IMR-90 (cell line): Measurements from ENCODE around the gene GLT1D1. TPM values are rescaled to one million over a fixed set of nuclear protein-coding genes. Genes with fewer than 3 reads are reported as not detected.

Experiments
- ATAC-seq: fragments of 200-7000 bp; cut with Tn5 transposase; 2 replicates; pipeline ENCODE4 v1.9.1; 2020; ENCODE audit warnings: low read depth, mild to moderate bottlenecking, moderate library complexity
- BruUV-seq: library from RNA; stranded (reverse); fragments of 400-500 nt; replicated peaks from 2 replicates; lab custom pipeline; 2021; lab: Mats Ljungman, UMichigan
- CTCF ChIA-PET: fragments of 300-600 bp; formaldehyde crosslinking; extraction: SDS; loops from one replicate; lab custom pipeline; 2021; ENCODE audit warnings: antibody characterized with exemption; lab: Yijun Ruan, JAX
- POLR2A ChIA-PET: fragments of 300-600 bp; sonication (Branson Sonifier 250); formaldehyde crosslinking; loops from one replicate; lab custom pipeline; 2022; ENCODE audit warnings: antibody characterized with exemption; ENCODE audit not compliant: unreplicated experiment; lab: Charles Lee
- DNase-seq: peaks from one replicate; pipeline ENCODE4 v3.0.0; 2013
- H2AFZ ChIP-seq: replicated peaks from 2 replicates; pipeline ENCODE3; 2013; ENCODE audit warnings: low read length, mild to moderate bottlenecking; ENCODE audit not compliant: poor library complexity
- H2AK5ac ChIP-seq: 2 replicates; pipeline ENCODE4 v1.6.1; 2013; ENCODE audit warnings: low read depth, low read length, inconsistent platforms
- H2AK9ac ChIP-seq: replicated peaks from 2 replicates; pipeline ENCODE3; 2013; ENCODE audit warnings: mild to moderate bottlenecking, low read depth, low read length, moderate library complexity; ENCODE audit not compliant: poor library complexity
- H2BK120ac ChIP-seq: 2 replicates; pipeline ENCODE4 v1.6.1; 2013; ENCODE audit warnings: low read depth, low read length, inconsistent platforms
- H2BK15ac ChIP-seq: 3 replicates; pipeline ENCODE4 v1.6.1; 2013; ENCODE audit warnings: low read depth, low read length, inconsistent platforms
- H2BK20ac ChIP-seq: 2 replicates; pipeline ENCODE4 v1.6.1; 2013; ENCODE audit warnings: low read depth, mild to moderate bottlenecking, inconsistent platforms, low read length, moderate library complexity
- H2BK5ac ChIP-seq: 2 replicates; pipeline ENCODE4 v1.6.1; 2013; ENCODE audit warnings: mild to moderate bottlenecking, low read depth, low read length, inconsistent platforms; ENCODE audit not compliant: poor library complexity, severe bottlenecking
- H3K14ac ChIP-seq: replicated peaks from 2 replicates; pipeline ENCODE4 v1.6.1; 2013; ENCODE audit warnings: low read depth, low read length, inconsistent platforms
- H3K18ac ChIP-seq: 2 replicates; pipeline ENCODE4 v1.6.1; 2013; ENCODE audit warnings: low read depth, low read length, control low read depth
- H3K23ac ChIP-seq: 2 replicates; pipeline ENCODE4 v1.6.1; 2013; ENCODE audit warnings: low read depth, low read length, inconsistent platforms
- H3K27ac ChIP-seq: 2 replicates; pipeline ENCODE4 v1.5.1; 2013; ENCODE audit warnings: mild to moderate bottlenecking, control low read depth, low read length; ENCODE audit not compliant: insufficient read depth
- H3K27me3 ChIP-seq: 2 replicates; pipeline ENCODE4 v1.6.1; 2013; ENCODE audit warnings: low read length; ENCODE audit not compliant: control insufficient read depth, insufficient read depth
- H3K36me3 ChIP-seq: 2 replicates; pipeline ENCODE4 v1.6.1; 2013; ENCODE audit warnings: low read length, mixed read lengths; ENCODE audit not compliant: control insufficient read depth, insufficient read depth
- H3K4ac ChIP-seq: 2 replicates; pipeline ENCODE4 v1.6.1; 2013; ENCODE audit warnings: low read depth, low read length, inconsistent platforms
- H3K4me1 ChIP-seq: 2 replicates; pipeline ENCODE4 v1.6.1; 2013; ENCODE audit warnings: low read length, mixed read lengths; ENCODE audit not compliant: control insufficient read depth, insufficient read depth
- H3K4me2 ChIP-seq: 2 replicates; pipeline ENCODE4 v1.6.1; 2013; ENCODE audit warnings: low read depth, mild to moderate bottlenecking, control low read depth, low read length, moderate library complexity
- H3K4me3 ChIP-seq: 2 replicates; pipeline ENCODE4 v1.5.1; 2013; ENCODE audit warnings: low read depth, mild to moderate bottlenecking, control low read depth, low read length, moderate library complexity; ENCODE audit not compliant: insufficient read depth
- H3K56ac ChIP-seq: 2 replicates; pipeline ENCODE4 v1.6.1; 2013; ENCODE audit warnings: low read length, inconsistent platforms; ENCODE audit not compliant: insufficient read depth; ENCODE audit errors: extremely low read depth
- H3K79me1 ChIP-seq, 2 experiments: 2 replicates each; pipeline ENCODE4 v1.6.1; 2013; ENCODE audit warnings: low read length in 2 of 2, inconsistent platforms in 1 of 2, low read depth in 1 of 2
- H3K9ac ChIP-seq: 2 replicates; pipeline ENCODE4 v1.6.1; 2013; ENCODE audit warnings: low read depth, low read length, control low read depth
- H3K9me1 ChIP-seq: 2 replicates; pipeline ENCODE4 v1.6.1; 2013; ENCODE audit warnings: low read length, inconsistent platforms; ENCODE audit not compliant: insufficient read depth
- H3K9me3 ChIP-seq: 2 replicates; pipeline ENCODE4 v1.6.1; 2013; ENCODE audit warnings: low read length; ENCODE audit not compliant: control insufficient read depth, insufficient read depth
- H4K20me1 ChIP-seq: 2 replicates; pipeline ENCODE4 v1.6.1; 2013; ENCODE audit warnings: low read length, inconsistent platforms; ENCODE audit not compliant: insufficient read depth
- H4K5ac ChIP-seq: 2 replicates; pipeline ENCODE4 v1.6.1; 2013; ENCODE audit warnings: mild to moderate bottlenecking, low read depth, low read length, control low read depth
- H4K8ac ChIP-seq, 2 experiments: 2 replicates each; pipeline ENCODE4 v1.6.1; 2013; ENCODE audit warnings: low read depth in 2 of 2, low read length in 2 of 2, control low read depth in 1 of 2, inconsistent platforms in 1 of 2
- H4K91ac ChIP-seq: 2 replicates; pipeline ENCODE4 v1.6.1; 2013; ENCODE audit warnings: low read depth, low read length, inconsistent platforms; ENCODE audit not compliant: insufficient read depth
- BHLHE40 ChIP-seq: fragments of 150-350 bp; IDR thresholded peaks from 2 replicates; pipeline ENCODE4 v1.6.1; 2016; ENCODE audit warnings: mild to moderate bottlenecking, low read depth, low read length
- CEBPB ChIP-seq: IDR thresholded peaks from 2 replicates; pipeline ENCODE4 v1.6.1; 2012; ENCODE audit warnings: low read depth, low read length, improper control_type of control experiment
- CHD1 ChIP-seq: IDR thresholded peaks from 2 replicates; pipeline ENCODE4 v1.6.1; 2012; ENCODE audit warnings: low read depth, low read length, improper control_type of control experiment
- FOS ChIP-seq: fragments of 150-350 bp; IDR thresholded peaks from 2 replicates; pipeline ENCODE4 v1.6.1; 2016; ENCODE audit warnings: low read depth, low read length
- MAFK ChIP-seq: IDR thresholded peaks from 2 replicates; pipeline ENCODE4 v1.6.1; 2012; ENCODE audit warnings: low read depth, low read length, improper control_type of control experiment
- MAZ ChIP-seq: IDR thresholded peaks from 2 replicates; pipeline ENCODE4 v1.6.1; 2012; ENCODE audit warnings: low read depth, mild to moderate bottlenecking, low read length, improper control_type of control experiment, moderate library complexity, borderline replicate concordance
- MXI1 ChIP-seq: IDR thresholded peaks from 2 replicates; pipeline ENCODE4 v1.6.1; 2012; ENCODE audit warnings: low read depth, mild to moderate bottlenecking, low read length, moderate library complexity, borderline replicate concordance
- NFE2L2 ChIP-seq: fragments of 150-350 bp; IDR thresholded peaks from 2 replicates; pipeline ENCODE4 v1.6.1; 2016; ENCODE audit warnings: low read depth, mild to moderate bottlenecking, low read length
- POLR2A ChIP-seq: IDR thresholded peaks from 2 replicates; pipeline ENCODE4 v1.6.1; 2012; ENCODE audit warnings: mild to moderate bottlenecking, low read depth, low read length
- RAD21 ChIP-seq: IDR thresholded peaks from 2 replicates; pipeline ENCODE4 v1.6.1; 2012; ENCODE audit warnings: low read length, improper control_type of control experiment
- RCOR1 ChIP-seq: IDR thresholded peaks from 2 replicates; pipeline ENCODE4 v1.6.1; 2012; ENCODE audit warnings: mild to moderate bottlenecking, low read length, improper control_type of control experiment; ENCODE audit not compliant: insufficient replicate concordance
- RFX5 ChIP-seq: IDR thresholded peaks from 2 replicates; pipeline ENCODE4 v1.8.0; 2012; ENCODE audit warnings: low read depth, mild to moderate bottlenecking, low read length, moderate library complexity
- SMC3 ChIP-seq: fragments of 150-350 bp; IDR thresholded peaks from 2 replicates; pipeline ENCODE4 v1.6.1; 2016; ENCODE audit warnings: low read depth, mild to moderate bottlenecking, antibody characterized with exemption, low read length, moderate library complexity
- WGBS, 2 experiments: methylation state at CpG; one replicate each; pipeline versions ENCODE4 v1.1.5 to v1.1.7; 2013; ENCODE audit warnings: missing lambda C conversion rate in 2 of 2; ENCODE audit not compliant: insufficient read length in 1 of 2; ENCODE audit errors: extremely low coverage in 2 of 2; 5-methylcytosine and 5-hydroxymethylcytosine counted together
- dilution Hi-C: fragments of 300-500 bp; cut with HindIII; formaldehyde crosslinking; loops from one replicate; pipeline ENCODE4 v1.14.3; 2018; ENCODE audit warnings: low sequenced_read_pairs; ENCODE audit not compliant: unreplicated experiment
- in situ Hi-C: fragments of 300-500 bp; cut with MboI; formaldehyde crosslinking; loops from 3 replicates; pipeline ENCODE4 v1.14.3; 2019; ENCODE audit warnings: low sequenced_read_pairs, inconsistent platforms, mixed read lengths
- intact Hi-C: fragments of 100-400 bp; cut with micrococcal nuclease; formaldehyde crosslinking; loops from 2 replicates; pipeline ENCODE4 v1.10.0; 2022
- polyA plus RNA-seq, 3 experiments: library from polyadenylated mRNA; depleted of rRNA; stranded (reverse); fragments of >200 nt; gene quantifications; 2 replicates each; pipeline ENCODE4 v1.2.3, GENCODE V29; 2012; ENCODE audit warnings: low replicate concordance in 1 of 3
- total RNA-seq: library from RNA; depleted of rRNA; stranded (reverse); fragments of >200 nt; gene quantifications from 2 replicates; pipeline ENCODE4 v1.2.3, GENCODE V29; 2012
- TF ChIP-seq, protein P1 (sequence below): conservative IDR thresholded peaks from 2 replicates; pipeline ENCODE4 v1.5.1; 2012; ENCODE audit warnings: mild to moderate bottlenecking, low read depth, low read length, improper control_type of control experiment
- TF ChIP-seq, protein P2 (sequence below): fragments of 150-350 bp; IDR thresholded peaks from 2 replicates; pipeline ENCODE4 v1.6.1; 2016; ENCODE audit warnings: low read depth, mild to moderate bottlenecking, low read length, moderate library complexity, borderline replicate concordance
- TF ChIP-seq, protein P3 (sequence below): fragments of 150-350 bp; IDR thresholded peaks from 2 replicates; pipeline ENCODE4 v1.6.1; 2017; ENCODE audit warnings: mild to moderate bottlenecking, antibody characterized with exemption, low read length, low read depth

The GLT1D1 gene
- total and polyA plus RNA-seq, 2 of the 4 experiments (the other 2 are of a cell fraction) = not detected

DNA sequence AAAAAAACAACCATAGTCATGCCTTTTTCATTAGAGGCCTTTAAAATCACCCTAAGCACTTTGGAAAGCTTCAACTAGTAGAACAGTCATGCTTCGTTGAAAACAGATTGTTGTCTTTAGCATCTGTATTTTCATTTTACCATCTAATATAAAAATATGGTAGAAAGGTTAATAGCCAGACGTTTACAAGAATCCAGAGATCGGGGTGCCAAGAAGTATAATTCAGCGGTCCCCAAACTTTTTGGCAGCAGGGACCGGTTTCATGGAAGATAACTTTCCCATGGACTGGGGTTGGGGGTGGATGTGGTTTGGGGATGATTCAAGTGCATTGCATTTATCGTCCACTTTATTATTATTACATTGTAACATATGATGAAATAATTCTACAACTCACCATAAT is 138.4 kb downstream of the GLT1D1 start:
- Histone ChIP-seq H2AFZ (no peak overlapping the region), H3K9ac (no peak overlapping the region), H2BK120ac (no peak overlapping the region), H2BK5ac (no peak overlapping the region), H3K79me1 (no peaks in the 10 kb centered on the region), H2BK15ac (no peak overlapping the region), H3K18ac (no peak overlapping the region), H3K4me3 (no peak overlapping the region), H4K8ac (no peak overlapping the region), H4K91ac (no peak overlapping the region), H3K27me3 (no peaks in the 10 kb centered on the region), H4K20me1 (no peaks in the 10 kb centered on the region), H3K23ac (no peak overlapping the region), H3K36me3 (no peaks in the 10 kb centered on the region), H3K27ac (no peak overlapping the region), H3K4me2 (no peak overlapping the region), H3K4me1 (no peaks in the 10 kb centered on the region), H3K4ac (no peak overlapping the region), H2BK20ac (no peak overlapping the region), H2AK5ac (no peak overlapping the region), H3K9me3 (peaks cover 19% of the 10 kb centered on the region), H4K5ac (no peak overlapping the region), H3K14ac (no peak overlapping the region), H3K9me1 (no peaks in the 10 kb centered on the region), H2AK9ac (no peak overlapping the region), H3K56ac (no peak overlapping the region)
- no peak for DNase-seq
- in situ Hi-C loops (no loop called here), dilution Hi-C loops (no loop called here), intact Hi-C loops (no loop called here)
- CTCF ChIA-PET = no interaction called here
- ATAC-seq = no peak
- WGBS, 2 experiments = no CpG with 5 or more reads among the region's 6 CpGs
- POLR2A ChIA-PET = no interaction called here
- TF ChIP-seq RCOR1 (no peak), NFE2L2 (no peak), RAD21 (no peak), MXI1 (no peak), POLR2A (no peak), CHD1 (no peak), BHLHE40 (no peak), SMC3 (no peak), RFX5 (no peak), MAFK (no peak), CEBPB (no peak), MAZ (no peak), FOS (no peak)
- TF ChIP-seq, protein P1, sequence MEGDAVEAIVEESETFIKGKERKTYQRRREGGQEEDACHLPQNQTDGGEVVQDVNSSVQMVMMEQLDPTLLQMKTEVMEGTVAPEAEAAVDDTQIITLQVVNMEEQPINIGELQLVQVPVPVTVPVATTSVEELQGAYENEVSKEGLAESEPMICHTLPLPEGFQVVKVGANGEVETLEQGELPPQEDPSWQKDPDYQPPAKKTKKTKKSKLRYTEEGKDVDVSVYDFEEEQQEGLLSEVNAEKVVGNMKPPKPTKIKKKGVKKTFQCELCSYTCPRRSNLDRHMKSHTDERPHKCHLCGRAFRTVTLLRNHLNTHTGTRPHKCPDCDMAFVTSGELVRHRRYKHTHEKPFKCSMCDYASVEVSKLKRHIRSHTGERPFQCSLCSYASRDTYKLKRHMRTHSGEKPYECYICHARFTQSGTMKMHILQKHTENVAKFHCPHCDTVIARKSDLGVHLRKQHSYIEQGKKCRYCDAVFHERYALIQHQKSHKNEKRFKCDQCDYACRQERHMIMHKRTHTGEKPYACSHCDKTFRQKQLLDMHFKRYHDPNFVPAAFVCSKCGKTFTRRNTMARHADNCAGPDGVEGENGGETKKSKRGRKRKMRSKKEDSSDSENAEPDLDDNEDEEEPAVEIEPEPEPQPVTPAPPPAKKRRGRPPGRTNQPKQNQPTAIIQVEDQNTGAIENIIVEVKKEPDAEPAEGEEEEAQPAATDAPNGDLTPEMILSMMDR = no peak
- TF ChIP-seq, protein P2, sequence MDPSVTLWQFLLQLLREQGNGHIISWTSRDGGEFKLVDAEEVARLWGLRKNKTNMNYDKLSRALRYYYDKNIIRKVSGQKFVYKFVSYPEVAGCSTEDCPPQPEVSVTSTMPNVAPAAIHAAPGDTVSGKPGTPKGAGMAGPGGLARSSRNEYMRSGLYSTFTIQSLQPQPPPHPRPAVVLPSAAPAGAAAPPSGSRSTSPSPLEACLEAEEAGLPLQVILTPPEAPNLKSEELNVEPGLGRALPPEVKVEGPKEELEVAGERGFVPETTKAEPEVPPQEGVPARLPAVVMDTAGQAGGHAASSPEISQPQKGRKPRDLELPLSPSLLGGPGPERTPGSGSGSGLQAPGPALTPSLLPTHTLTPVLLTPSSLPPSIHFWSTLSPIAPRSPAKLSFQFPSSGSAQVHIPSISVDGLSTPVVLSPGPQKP = no peak
- TF ChIP-seq, protein P3, sequence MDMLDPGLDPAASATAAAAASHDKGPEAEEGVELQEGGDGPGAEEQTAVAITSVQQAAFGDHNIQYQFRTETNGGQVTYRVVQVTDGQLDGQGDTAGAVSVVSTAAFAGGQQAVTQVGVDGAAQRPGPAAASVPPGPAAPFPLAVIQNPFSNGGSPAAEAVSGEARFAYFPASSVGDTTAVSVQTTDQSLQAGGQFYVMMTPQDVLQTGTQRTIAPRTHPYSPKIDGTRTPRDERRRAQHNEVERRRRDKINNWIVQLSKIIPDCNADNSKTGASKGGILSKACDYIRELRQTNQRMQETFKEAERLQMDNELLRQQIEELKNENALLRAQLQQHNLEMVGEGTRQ = no peak
- no TSS peak for BruUV-seq
